ENCODE data around the gene GPN3. TPM values are rescaled to one million over a fixed set of nuclear protein-coding genes. Genes with fewer than 3 reads are reported as not detected.

GPN3 gene
- 16.1 TPM for total RNA-seq

GRCh38 chr12:110468214-110469048 lies at the start of gene GPN3, which contains the start of gene FAM216A:
Gene GPN3, minus strand, starts transcription at chr12:110468257. Its CDS starts 54 bp downstream, at chr12:110468203.
Gene FAM216A, plus strand, starts transcription at chr12:110468845. Its CDS starts 31 bp downstream, at chr12:110468876.

GRCh38 chr12:110501752-110502738 lies 34.0 kb upstream of the GPN3 start, which contains the start of the genes RAD9B and VPS29:
Gene RAD9B, plus strand, starts transcription at chr12:110502331. Its CDS starts 7 bp downstream, at chr12:110502338.
Gene VPS29, minus strand, starts transcription at chr12:110502111. Its CDS starts 60 bp downstream, at chr12:110502051.

GRCh38 chr12:110449799-110450497 lies 18.1 kb downstream of the GPN3 start, which contains the start of gene ARPC3:
Gene ARPC3, minus strand, starts transcription at chr12:110450337. Its CDS starts 77 bp downstream, at chr12:110450260.

GRCh38 chr12:110403146-110403975 lies 64.7 kb downstream of the GPN3 start, which contains the start of gene ANAPC7:
Gene ANAPC7, minus strand, starts transcription at chr12:110403708. Its CDS starts 81 bp downstream, at chr12:110403627.

Other genes starting within 250 kb of the GPN3 start
- gene ATP2A2, start 187.0 kb downstream of the GPN3 start, total RNA-seq = 192 TPM
- 67.0 TPM for gene ANAPC7, start 64.5 kb downstream of the GPN3 start, total RNA-seq
- gene ARPC3, start 17.9 kb downstream of the GPN3 start, total RNA-seq = 195 TPM
- 16.7 TPM for gene FAM216A, start 588 bp upstream of the GPN3 start, total RNA-seq
- gene VPS29, start 33.9 kb upstream of the GPN3 start, total RNA-seq = 107 TPM
- gene RAD9B, start 34.1 kb upstream of the GPN3 start, total RNA-seq = 1.9 TPM
- 16.7 TPM for gene PPTC7, start 115.1 kb upstream of the GPN3 start, total RNA-seq
- 49.9 TPM for gene TCTN1, start 145.9 kb upstream of the GPN3 start, total RNA-seq
- gene HVCN1, start 220.9 kb upstream of the GPN3 start, total RNA-seq = 6.8 TPM

Data from camera-type eye (tissue), 1 donor.